HG03457 (cell line): ENCODE results near the gene ADM5.
"Not testable (repeated sequence)": the region's sequence is repeated elsewhere in the genome, so short reads cannot be mapped to it uniquely, and the experiment has no call there.

Experiments
- ATAC-seq: cut with Tn5 transposase; IDR thresholded peaks from one replicate; pipeline ENCODE4 v1.9.1; 2021; ENCODE audit warnings: moderate number of reproducible peaks; ENCODE audit not compliant: unreplicated experiment

The ADM5 gene

GRCh38 chr19:49699364-49699763 lies 10.0 kb downstream of the ADM5 start:
- ATAC-seq, result no peak

GRCh38 chr19:49700563-49700962 lies 11.2 kb downstream of the ADM5 start:
- no peak for ATAC-seq

GRCh38 chr19:49701271-49701786 lies 11.9 kb downstream of the ADM5 start:
- no peak for ATAC-seq

DNA sequence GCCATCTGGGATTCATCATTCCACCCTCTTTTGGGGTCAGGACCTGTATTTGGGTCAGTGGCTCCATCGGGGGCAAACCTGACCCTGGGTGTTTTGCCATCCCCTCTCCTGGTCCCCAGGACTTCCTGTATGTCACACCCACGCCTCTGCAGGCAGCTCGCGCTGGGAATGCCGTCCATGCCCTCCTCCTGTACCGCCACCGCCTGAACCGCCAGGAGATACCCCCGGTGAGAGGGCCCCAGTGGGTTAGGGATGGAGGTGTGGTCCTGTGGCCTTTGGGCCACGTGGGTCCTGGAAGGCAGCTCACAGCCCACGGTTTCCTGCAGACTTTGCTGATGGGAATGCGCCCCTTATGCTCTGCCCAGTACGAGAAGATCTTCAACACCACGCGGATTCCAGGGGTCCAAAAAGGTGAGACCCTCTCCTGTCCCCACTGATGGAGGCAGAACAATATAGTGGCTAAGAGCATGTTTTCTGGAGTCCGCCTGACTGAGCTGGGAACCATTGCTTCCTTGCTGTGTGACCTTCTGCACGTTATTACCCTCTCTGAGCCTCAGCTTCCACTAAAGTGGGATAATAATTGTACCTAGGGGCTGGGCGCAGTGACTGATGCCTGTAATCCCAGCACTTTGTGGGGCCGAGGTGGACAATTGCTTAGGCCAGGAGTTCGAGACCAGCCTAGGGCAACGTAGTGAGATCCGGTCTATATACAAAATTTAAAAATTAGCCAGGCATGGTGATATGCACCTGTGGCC lies 15.7 kb downstream of the ADM5 start:
- no peak for ATAC-seq

- no peak for ATAC-seq
Measured at GRCh38 chr19:49705919-49706318, 16.5 kb downstream of the ADM5 start.

GRCh38 chr19:49710372-49710951 lies 21.1 kb downstream of the ADM5 start:
- no peak for ATAC-seq

DNA sequence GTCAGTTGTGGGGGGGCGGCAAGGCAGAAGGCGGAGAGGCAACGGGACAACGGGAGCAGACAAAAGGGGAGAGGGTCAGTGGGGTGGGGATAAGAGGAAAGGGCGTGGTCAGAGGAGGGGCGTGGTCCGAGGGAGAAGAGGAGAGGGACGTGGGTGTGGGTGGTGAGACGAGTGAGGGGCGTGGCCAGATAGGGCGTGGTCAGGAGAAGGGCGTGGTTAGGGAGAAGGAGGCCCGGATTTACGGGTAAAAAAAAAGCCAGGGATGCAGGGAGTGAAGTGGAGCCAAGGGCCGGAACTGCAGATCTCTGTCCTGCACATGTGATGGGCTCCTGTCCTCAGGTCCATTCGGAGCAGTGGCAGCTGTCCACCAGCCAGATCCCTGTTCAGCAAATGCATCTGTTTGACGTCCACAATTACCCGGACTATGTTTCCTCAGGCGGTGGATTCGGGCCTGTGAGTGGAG lies 23.0 kb downstream of the ADM5 start:
- no peak for ATAC-seq

DNA sequence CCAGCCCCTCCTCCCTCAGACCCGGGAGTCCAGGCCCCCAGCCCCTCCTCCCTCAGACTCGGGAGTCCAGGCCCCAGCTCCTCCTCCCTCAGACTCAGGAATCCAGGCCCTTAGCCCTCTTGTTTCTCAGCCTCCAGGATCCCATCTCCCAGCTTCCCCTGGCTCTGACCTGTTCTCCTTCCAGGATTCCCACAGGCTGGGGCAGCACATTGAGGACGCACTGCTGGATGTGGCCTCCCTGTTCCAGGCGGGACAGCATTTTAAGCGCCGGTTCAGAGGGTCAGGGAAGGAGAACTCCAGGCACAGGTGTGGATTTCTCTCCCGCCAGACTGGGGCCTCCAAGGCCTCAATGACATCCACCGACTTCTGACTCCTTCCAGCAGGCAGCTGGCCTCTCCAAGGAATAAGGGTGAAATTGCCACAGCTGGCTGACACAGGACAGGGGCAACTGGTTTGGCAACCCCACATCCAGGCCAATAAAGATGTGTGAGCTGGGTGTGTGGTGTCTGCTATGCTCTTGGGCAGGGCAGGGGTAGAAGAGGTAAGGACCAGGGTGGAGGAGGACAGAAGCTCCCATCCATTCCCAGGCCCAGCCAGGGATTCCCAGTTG lies 23.9 kb downstream of the ADM5 start:
- no peak for ATAC-seq

DNA sequence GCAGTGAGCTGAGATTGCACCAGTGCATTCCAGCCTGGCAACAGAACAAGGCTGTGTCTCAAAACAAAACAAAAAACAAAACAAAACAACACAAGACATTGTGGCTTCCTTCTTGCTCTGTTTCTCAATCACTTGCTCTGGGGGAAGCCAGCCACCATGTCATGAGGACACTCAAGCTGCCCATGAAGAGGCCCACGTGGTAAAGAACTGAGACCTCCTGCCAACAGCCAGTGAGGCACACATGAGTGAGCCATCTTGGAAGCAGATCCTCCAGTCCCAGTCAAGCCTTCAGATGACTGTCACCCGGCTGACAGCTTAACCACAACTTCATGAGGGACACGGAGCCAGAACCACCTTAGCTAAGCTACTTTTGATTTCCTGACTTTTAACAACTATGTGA lies 26.8 kb downstream of the ADM5 start:
- no peak for ATAC-seq

GRCh38 chr19:49718511-49718910 lies 29.1 kb downstream of the ADM5 start:
- no peak for ATAC-seq

DNA sequence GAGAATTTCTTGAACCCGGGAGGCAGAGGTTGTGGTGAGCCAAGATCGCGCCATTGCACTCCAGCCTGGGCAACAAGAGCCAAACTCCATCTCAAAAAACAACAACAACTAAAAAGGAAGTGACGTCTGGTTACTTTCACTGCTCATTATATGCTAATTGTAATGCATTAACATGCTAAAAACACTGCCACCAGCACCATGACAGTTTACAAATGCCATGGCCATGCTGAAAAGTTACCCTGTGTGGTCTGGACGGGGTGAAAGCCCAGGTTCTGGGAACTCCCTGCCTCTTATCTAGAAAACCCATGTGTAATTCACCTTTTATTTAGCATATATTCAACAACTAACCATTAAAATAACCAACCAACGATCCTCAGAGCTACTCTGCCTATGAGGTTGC lies 29.6 kb downstream of the ADM5 start:
- ATAC-seq, result no peak

GRCh38 chr19:49719420-49719819 lies 30.0 kb downstream of the ADM5 start:
- ATAC-seq, result not testable (repeated sequence)

DNA sequence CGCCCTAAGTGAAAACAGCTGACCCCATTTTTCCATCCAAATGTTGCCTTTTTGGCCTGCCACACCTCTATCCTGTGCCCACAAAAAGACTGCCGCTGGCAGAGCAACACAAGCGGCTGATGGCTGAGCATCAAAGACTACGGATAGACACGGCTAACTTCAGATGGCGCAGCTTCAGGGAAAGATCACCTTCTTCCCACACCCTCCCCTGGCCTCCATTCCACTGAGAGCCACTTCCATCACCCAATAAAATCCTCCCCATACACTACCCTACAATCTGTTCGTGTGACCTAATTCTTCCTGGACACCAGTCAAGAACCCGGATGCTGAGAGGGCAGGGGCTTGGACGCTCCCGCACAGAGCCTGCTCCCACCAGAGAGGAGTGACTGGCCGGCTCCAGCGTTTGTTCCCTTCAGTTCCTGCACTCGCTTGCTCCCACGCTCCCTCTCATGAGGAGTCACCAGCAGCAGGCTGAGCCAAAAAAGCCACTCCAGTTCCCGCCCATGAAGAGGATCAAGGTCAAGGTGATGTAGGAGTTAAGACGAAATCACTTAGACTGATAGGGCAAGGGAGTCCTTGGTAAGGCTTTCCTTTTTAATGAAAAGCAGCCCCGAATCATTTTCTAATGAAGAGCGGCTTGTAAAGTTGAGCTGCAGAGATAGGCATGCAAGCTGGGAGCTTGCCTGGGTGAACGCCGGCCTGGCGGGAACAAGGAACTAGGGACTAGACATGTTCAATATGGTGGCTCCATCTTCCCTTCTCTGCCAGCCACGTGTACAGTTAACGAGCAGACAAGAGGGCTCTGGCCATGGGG lies 38.0 kb downstream of the ADM5 start:
- no peak for ATAC-seq

- no peak for ATAC-seq
Measured at GRCh38 chr19:49730166-49730565, 40.8 kb downstream of the ADM5 start.

- ATAC-seq, result no peak
Measured at GRCh38 chr19:49738268-49738667, 48.9 kb downstream of the ADM5 start.

GRCh38 chr19:49739098-49739497 lies 49.7 kb downstream of the ADM5 start:
- ATAC-seq, result no peak

- no peak for ATAC-seq
Measured at GRCh38 chr19:49739933-49740332, 50.5 kb downstream of the ADM5 start.
